GM10266 (cell line): ENCODE data around the gene EDN3.

Source experiments
- DNase-seq: peaks from one replicate; pipeline ENCODE4 v3.0.0; 2012; ENCODE audit errors: extremely low spot score
- CTCF ChIP-seq: IDR thresholded peaks from 2 replicates; pipeline ENCODE4 v1.5.1; 2012; ENCODE audit warnings: mild to moderate bottlenecking, low read depth; ENCODE audit not compliant: control insufficient read depth, insufficient read depth; ENCODE audit errors: missing control alignments

Gene EDN3

GRCh38 chr20:59300333-59301081 is at the start of gene EDN3:
Gene EDN3 (plus strand): TSS chr20:59300611. CDS start chr20:59300813, 202 bp downstream.
- no peak for TF ChIP-seq CTCF
- DNase-seq, result no peak

GRCh38 chr20:59253325-59253724 is 47.1 kb upstream of the EDN3 start:
- TF ChIP-seq CTCF, result no peak
- DNase-seq, result no peak

- no peak for TF ChIP-seq CTCF
- no peak for DNase-seq
Measured at GRCh38 chr20:59253779-59254319, 46.6 kb upstream of the EDN3 start.

GRCh38 chr20:59255256-59255655 is 45.2 kb upstream of the EDN3 start:
- no peak for DNase-seq
- no peak for TF ChIP-seq CTCF

GRCh38 chr20:59258221-59258621 is 42.2 kb upstream of the EDN3 start:
- no peak for DNase-seq
- TF ChIP-seq CTCF, result no peak

- DNase-seq, result no peak
- no peak for TF ChIP-seq CTCF
Measured at GRCh38 chr20:59259946-59260345, 40.5 kb upstream of the EDN3 start.

- TF ChIP-seq CTCF, result no peak
- no peak for DNase-seq
Measured at GRCh38 chr20:59265298-59265697, 35.1 kb upstream of the EDN3 start.
